GM12801 (cell line): ENCODE measurements around the gene DISC1.

ENCODE experiments used
- CTCF ChIP-seq: IDR thresholded peaks from one replicate; pipeline ENCODE4 v1.5.1; 2011; ENCODE audit warnings: control low read depth; ENCODE audit not compliant: insufficient read length; ENCODE audit errors: extremely low read depth

DISC1 gene

GRCh38 chr1:231722356-231722755 lies 95.8 kb downstream of the DISC1 start:
- TF ChIP-seq CTCF = no peak

GRCh38 chr1:231723146-231723545 lies 96.6 kb downstream of the DISC1 start:
- no peak for TF ChIP-seq CTCF

- TF ChIP-seq CTCF = no peak
These were observed 97.5 kb downstream of the DISC1 start for GRCh38 chr1:231724041-231724440.

- TF ChIP-seq CTCF = no peak
These were observed 98.5 kb downstream of the DISC1 start for GRCh38 chr1:231724876-231725647.

- TF ChIP-seq CTCF = no peak
These were observed 100.6 kb downstream of the DISC1 start for GRCh38 chr1:231727171-231727570.

GRCh38 chr1:231729544-231729943 lies 103.0 kb downstream of the DISC1 start:
- TF ChIP-seq CTCF = no peak

GRCh38 chr1:231731268-231731667 lies 104.7 kb downstream of the DISC1 start:
- no peak for TF ChIP-seq CTCF
